Caco-2 (cell line): ENCODE measurements around the gene PMM2. TPM values are rescaled to one million over a fixed set of nuclear protein-coding genes. Genes with fewer than 3 reads are reported as not detected.
"Not testable (repeated sequence)": the region's sequence is repeated elsewhere in the genome, so short reads cannot be mapped to it uniquely, and the experiment has no call there.

ENCODE experiments used
- BruUV-seq: library from RNA; stranded (reverse); fragments of 400-500 nt; replicated peaks from 2 replicates; lab custom pipeline; 2021; lab: Mats Ljungman, UMichigan
- CTCF ChIA-PET: fragments of 300-600 bp; sonication (Branson Sonifier 250); formaldehyde crosslinking; loops from one replicate; lab custom pipeline; 2022; ENCODE audit warnings: antibody characterized with exemption; lab: Charles Lee
- POLR2A ChIA-PET: fragments of 300-600 bp; sonication (Branson Sonifier 250); formaldehyde crosslinking; loops from one replicate; lab custom pipeline; 2022; ENCODE audit warnings: antibody characterized with exemption; lab: Charles Lee
- DNase-seq, 2 experiments: peaks; one replicate each; pipeline versions ENCODE4 v3.0.0 to v3.0.0-alpha.2; 2020 to 2022
- H3K27me3 ChIP-seq: replicated peaks from 2 replicates; pipeline ENCODE4 v1.6.0; 2011; ENCODE audit warnings: low read length; ENCODE audit not compliant: control insufficient read depth, insufficient read depth
- H3K36me3 ChIP-seq: 2 replicates; pipeline ENCODE4 v1.5.1; 2011; ENCODE audit warnings: low read length; ENCODE audit not compliant: control insufficient read depth, insufficient read depth
- H3K4me1 ChIP-seq: fragments of 250-450 bp; sonication (Bioruptor Pico); 2 replicates; pipeline ENCODE4 v1.5.1; 2020; ENCODE audit warnings: mild to moderate bottlenecking
- H3K4me3 ChIP-seq: 2 replicates; pipeline ENCODE4 v1.5.1; 2011; ENCODE audit warnings: low read depth, mild to moderate bottlenecking, control low read depth, low read length
- H3K9me3 ChIP-seq: fragments of 250-450 bp; sonication (Bioruptor Pico); 2 replicates; pipeline ENCODE4 v1.5.1; 2020; ENCODE audit warnings: mild to moderate bottlenecking, moderate library complexity
- H3K27ac Mint-ChIP-seq: one replicate; pipeline ENCODE4 v1.8.0; 2022; ENCODE audit warnings: mixed read lengths; ENCODE audit not compliant: unreplicated experiment
- H3K27me3 Mint-ChIP-seq: one replicate; pipeline ENCODE4 v1.8.0; 2022; ENCODE audit warnings: mixed read lengths; ENCODE audit not compliant: insufficient read depth, unreplicated experiment
- H3K36me3 Mint-ChIP-seq: one replicate; pipeline ENCODE4 v1.8.0; 2022; ENCODE audit warnings: mild to moderate bottlenecking, mixed read lengths; ENCODE audit not compliant: insufficient read depth, unreplicated experiment
- H3K4me1 Mint-ChIP-seq: one replicate; pipeline ENCODE4 v1.8.0; 2022; ENCODE audit warnings: low read depth, mixed read lengths; ENCODE audit not compliant: unreplicated experiment
- H3K4me3 Mint-ChIP-seq: one replicate; pipeline ENCODE4 v1.8.0; 2022; ENCODE audit warnings: mild to moderate bottlenecking, moderate library complexity, mixed read lengths; ENCODE audit not compliant: unreplicated experiment
- H3K9me3 Mint-ChIP-seq: one replicate; pipeline ENCODE4 v1.8.0; 2022; ENCODE audit warnings: mixed read lengths; ENCODE audit not compliant: unreplicated experiment
- CTCF ChIP-seq, 2 experiments: fragments of 200-600 bp in 1 of 2; IDR thresholded peaks; 1 replicate in 1 of 2; 2 replicates in 1 of 2; pipeline versions ENCODE4 v1.5.1 to v1.8.0; 2011 to 2022; ENCODE audit warnings: antibody characterized with exemption in 1 of 2, control low read depth in 1 of 2, inconsistent platforms in 1 of 2, low read depth in 1 of 2, low read length in 1 of 2, mild to moderate bottlenecking in 1 of 2, moderate library complexity in 1 of 2; ENCODE audit not compliant: insufficient read depth in 1 of 2, severe bottlenecking in 1 of 2, unreplicated experiment in 1 of 2
- intact Hi-C: fragments of 100-400 bp; cut with micrococcal nuclease; formaldehyde crosslinking; loops from one replicate; pipeline ENCODE4 v1.10.0; 2022; ENCODE audit not compliant: unreplicated experiment
- total RNA-seq: library from RNA; stranded (reverse); gene quantifications from 2 replicates; pipeline ENCODE4 v1.2.3, GENCODE V29; 2022

Gene PMM2
- total RNA-seq, 1 experiment from 2014 or later, result 69.0 TPM

DNA sequence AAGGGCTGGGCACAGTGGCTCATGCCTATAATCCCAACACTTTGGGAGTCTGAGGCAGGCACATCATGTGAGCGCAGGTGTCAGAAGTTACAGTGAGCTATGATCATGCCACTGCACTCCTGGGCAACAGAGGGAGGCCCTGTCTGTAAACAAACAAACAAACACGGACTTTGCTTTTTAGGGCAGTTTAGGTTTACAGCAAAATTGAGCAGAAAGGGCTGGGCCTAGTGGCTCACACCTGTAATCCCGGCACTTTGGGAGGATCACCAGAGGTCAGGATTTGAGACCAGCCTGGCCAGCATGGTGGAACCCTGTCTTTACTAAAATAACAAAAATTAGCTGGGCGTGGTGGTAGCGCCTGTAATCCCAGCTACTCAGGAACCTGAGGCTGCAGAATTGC, 74.4 kb downstream of the PMM2 start:
- Mint-ChIP-seq H3K27me3 (no peaks in the 10 kb centered on the region), H3K36me3 (peaks cover 16% of the 10 kb centered on the region), H3K4me3 (no peak overlapping the region), H3K9me3 (no peaks in the 10 kb centered on the region), H3K27ac (no peak overlapping the region), H3K4me1 (no peaks in the 10 kb centered on the region)
- TF ChIP-seq CTCF (IDR thresholded peaks at IDR 0.05; ENCODE audit: insufficient read depth in 1 of 2, low read depth in 1 of 2, low read length in 1 of 2, severe bottlenecking in 1 of 2, unreplicated experiment in 1 of 2), result no peak
- CTCF ChIA-PET, result no interaction called here
- no peaks in the 10 kb centered on the region for H3K27me3 ChIP-seq
- peaks cover 15% of the 10 kb centered on the region for H3K4me1 ChIP-seq
- DNase-seq, result no peak
- POLR2A ChIA-PET, result no interaction called here
- intact Hi-C loops, result no loop called here
- H3K9me3 ChIP-seq, result no peaks in the 10 kb centered on the region
- no peak overlapping the region for H3K4me3 ChIP-seq
- no peaks in the 10 kb centered on the region for H3K36me3 ChIP-seq
- no TSS peak for BruUV-seq

- Mint-ChIP-seq H3K27me3 (no peaks in the 10 kb centered on the region), H3K36me3 (peaks cover 15% of the 10 kb centered on the region), H3K9me3 (no peaks in the 10 kb centered on the region), H3K4me1 (peaks cover 8% of the 10 kb centered on the region), H3K27ac (no peak overlapping the region), H3K4me3 (no peak overlapping the region)
- TF ChIP-seq CTCF (IDR thresholded peaks at IDR 0.05; ENCODE audit: insufficient read depth in 1 of 2, low read depth in 1 of 2, low read length in 1 of 2, severe bottlenecking in 1 of 2, unreplicated experiment in 1 of 2), result peak in 1 of 2 experiments; percentile 36
- no TSS peak for BruUV-seq
- H3K4me1 ChIP-seq, result peaks cover 12% of the 10 kb centered on the region
- no peaks in the 10 kb centered on the region for H3K36me3 ChIP-seq
- H3K4me3 ChIP-seq, result no peak overlapping the region
- H3K27me3 ChIP-seq, result no peaks in the 10 kb centered on the region
- H3K9me3 ChIP-seq, result no peaks in the 10 kb centered on the region
- peak in 1 of 2 experiments; percentile 19 for DNase-seq
- intact Hi-C loops, result no loop called here
- ChIA-PET CTCF (interaction anchor here (0.7 to 1.6 kb wide), 3 partner anchors 10 to 63 kb away, joined by 3 to 7 read pairs (median 4); no protein-coding TSS in a partner anchor), POLR2A (no interaction called here)
Observed at GRCh38 chr16:8872967-8873865, 75.6 kb downstream of the PMM2 start.

GRCh38 chr16:8873866-8874195, 76.2 kb downstream of the PMM2 start:
- H3K9me3 Mint-ChIP-seq, H3K4me3 ChIP-seq, H3K27ac Mint-ChIP-seq, DNase-seq, H3K9me3 ChIP-seq, H3K27me3 ChIP-seq, H3K27me3 Mint-ChIP-seq, H3K36me3 ChIP-seq, H3K4me3 Mint-ChIP-seq, POLR2A ChIA-PET, BruUV-seq, intact Hi-C loops: not testable (repeated sequence)
- H3K4me1 ChIP-seq, result peaks cover 18% of the 10 kb centered on the region
- CTCF ChIA-PET, result interaction anchor here (0.7 to 1.6 kb wide), 3 partner anchors 10 to 62 kb away, joined by 3 to 7 read pairs (median 4); no protein-coding TSS in a partner anchor
- Mint-ChIP-seq H3K36me3 (peaks cover 19% of the 10 kb centered on the region), H3K4me1 (peaks cover 11% of the 10 kb centered on the region)
